Right lobe of liver (tissue), 6 donors: ENCODE measurements around the gene CAB39L. TPM values are rescaled to one million over a fixed set of nuclear protein-coding genes. Genes with fewer than 3 reads are reported as not detected.

Experiments
- ATAC-seq, 4 donors: fragments of 200-7000 bp; cut with Tn5 transposase; one replicate each; pipeline ENCODE4 v1.9.1; 2020; ENCODE audit warnings: mild to moderate bottlenecking in 4 of 4, moderate library complexity in 4 of 4
- DNase-seq, 3 donors: peaks; one replicate each; pipeline ENCODE4 v3.0.0-alpha.2; 2020
- H3K27ac ChIP-seq, 3 donors: fragments of 200-600 bp; one replicate each; pipeline ENCODE4 v1.8.0; 2022
- H3K27me3 ChIP-seq, 2 donors: fragments of 200-600 bp; one replicate each; pipeline ENCODE4 v1.8.0; 2022
- H3K36me3 ChIP-seq, 4 donors: fragments of 200-600 bp; sonication (generic) in 1 of 4; one replicate each; pipeline versions ENCODE4 v1.5.1 to v1.8.0; 2017 to 2022; ENCODE audit warnings: control low read depth in 1 of 4
- H3K4me1 ChIP-seq, 4 donors: fragments of 200-600 bp; sonication (generic) in 1 of 4; one replicate each; pipeline versions ENCODE4 v1.5.1 to v1.8.0; 2017 to 2022; ENCODE audit warnings: control low read depth in 1 of 4
- H3K4me3 ChIP-seq, 3 donors: fragments of 200-600 bp; one replicate each; pipeline ENCODE4 v1.8.0; 2022
- H3K9me3 ChIP-seq, 4 donors: fragments of 200-600 bp; sonication (generic) in 1 of 4; one replicate each; pipeline versions ENCODE4 v1.5.1 to v1.8.0; 2017 to 2022; ENCODE audit warnings: control low read depth in 1 of 4
- CTCF ChIP-seq, 4 donors: fragments of 200-600 bp in 3 of 4; fragments of 450-650 bp in 1 of 4; IDR thresholded peaks; one replicate each; pipeline versions ENCODE4 v1.5.1 to v1.8.0; 2016 to 2022; ENCODE audit warnings: antibody characterized with exemption in 4 of 4, mild to moderate bottlenecking in 2 of 4
- POLR2A ChIP-seq: fragments of 450-650 bp; IDR thresholded peaks from one replicate; pipeline ENCODE4 v1.6.1; 2017; ENCODE audit warnings: antibody characterized with exemption, mild to moderate bottlenecking
- WGBS: methylation state at CpG from one replicate; pipeline ENCODE4 v1.1.6; 2018; ENCODE audit warnings: low coverage, low lambda C conversion rate; ENCODE audit not compliant: insufficient coverage; ENCODE audit errors: missing lambda C conversion rate; 5-methylcytosine and 5-hydroxymethylcytosine counted together
- intact Hi-C, 2 donors: fragments of 100-400 bp; cut with DNase I; formaldehyde crosslinking; loops; one replicate each; pipeline versions ENCODE4 v1.11.2 to v1.14.1; 2022
- long read RNA-seq: library from polyadenylated mRNA; unstranded; transcript quantifications from one replicate; pipeline ENCODE4 v2.0.0, GENCODE V29; 2019
- total RNA-seq, 6 experiments: library from RNA; depleted of rRNA in 2 of 6; stranded (reverse); fragments of >200 nt in 2 of 6; fragmentation: NEBNext Ultra II Directional in 3 of 6; extraction: Animal tissue kit (Norgen Biotek cat#: 25700) in 3 of 6; gene quantifications; one replicate each; pipeline versions ENCODE4 v1.1.0 to v1.2.4, GENCODE V29; 2016 to 2023
- donor health status: DM: no; HTN: yes; CAD: no.
- donor health status: DM: no; HTN: no; CAD: no.
- donor health status: DM: no; HTN: no; CAD: no.
- donor health status: DM: no; HTN: yes; CAD: no.
- donor health status: DM: no; HTN: yes; CAD: no.

The CAB39L gene
- 1 to 10 TPM; 1.9 to 4.1 (median 2.8) TPM for total RNA-seq
- long read RNA-seq = 0 reads

- intact Hi-C loops = loop anchor here in 1 of 2 donors (10.0 kb wide), 1 partner anchor 149 kb away; no protein-coding TSS in a partner anchor
- no peaks in the 10 kb centered on the region for H3K9me3 ChIP-seq
- TF ChIP-seq CTCF (IDR thresholded peaks at IDR 0.05) = peak; percentile 45 to 62 (median 55)
- peak; percentile 94 for TF ChIP-seq POLR2A
- DNase-seq (peak; percentile 99 to 100 (median 100)), ATAC-seq (peak; percentile 93 to 99 (median 96))
- H3K4me3 ChIP-seq = peak within 1 kb of the TSS; percentile 73 to 85 (median 74)
- under 1% methylated on average over 27 of the region's 53 CpGs for WGBS
- no peaks in the 10 kb centered on the region for H3K27me3 ChIP-seq
- H3K4me1 ChIP-seq = peaks cover 0 to 11% (median 0%) of the 10 kb centered on the region in 4 donors
- H3K36me3 ChIP-seq = no peaks in the 10 kb centered on the region
- H3K27ac ChIP-seq = peak within 1 kb of the TSS; percentile 84 to 92 (median 91)
Measured at GRCh38 chr13:49443704-49444523, at the start of gene CAB39L, which contains the start of gene SETDB2. TSS of gene CAB39L (minus strand) at chr13:49444064. CDS start at chr13:49382910, 61,154 bp downstream. TSS of gene SETDB2 (plus strand) at chr13:49444274. CDS start at chr13:49451894, 7,620 bp downstream.

DNA sequence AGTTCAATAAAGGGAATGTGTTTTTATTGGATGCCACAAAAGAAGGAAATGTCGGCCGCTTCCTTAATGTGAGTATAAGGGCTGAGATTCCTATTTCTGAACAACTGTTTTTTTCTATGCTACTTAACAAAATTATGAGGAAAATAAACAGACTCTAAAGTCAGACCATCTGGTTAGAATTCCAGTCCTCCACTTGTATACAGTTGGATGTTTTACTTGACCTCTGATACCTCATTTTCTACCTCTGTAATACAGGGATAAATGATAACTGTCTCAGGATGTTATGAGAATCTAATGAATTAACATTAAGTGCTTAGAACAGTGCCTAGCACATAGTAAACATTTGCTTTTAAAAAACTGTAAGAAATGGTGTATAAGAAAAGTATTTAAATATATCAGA lies 44.7 kb upstream of the CAB39L start:
- ATAC-seq (no peak), DNase-seq (no peak)
- intact Hi-C loops = no loop called here
- Histone ChIP-seq H3K4me1 (no peaks in the 10 kb centered on the region), H3K27ac (no peak overlapping the region), H3K9me3 (no peaks in the 10 kb centered on the region), H3K36me3 (peaks cover 0 to 19% (median 0%) of the 10 kb centered on the region in 4 donors), H3K27me3 (no peaks in the 10 kb centered on the region), H3K4me3 (no peak overlapping the region)
- TF ChIP-seq POLR2A (no peak), CTCF (IDR thresholded peaks at IDR 0.05) (no peak)
- WGBS = 97% methylated on average over 2 of the region's 2 CpGs

DNA sequence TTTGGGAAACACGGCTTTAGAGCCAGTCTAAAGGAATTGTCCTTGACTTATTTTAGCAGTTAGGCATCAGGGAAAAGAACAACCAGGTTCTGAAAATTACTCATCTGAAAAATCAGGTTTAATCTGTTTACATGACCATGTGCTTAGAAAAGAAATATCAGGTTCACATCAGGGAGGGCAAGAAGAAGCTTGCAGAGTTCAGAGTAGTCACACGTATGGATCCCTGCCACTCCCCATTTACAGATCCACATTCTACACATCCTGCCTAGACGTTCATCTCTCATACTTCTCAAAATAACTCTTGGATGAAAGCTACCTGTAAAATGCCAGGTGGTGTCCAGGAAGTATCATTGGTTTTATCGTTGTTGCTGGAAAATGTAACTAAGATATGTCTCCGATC lies 37.9 kb upstream of the CAB39L start:
- TF ChIP-seq POLR2A (no peak), CTCF (IDR thresholded peaks at IDR 0.05) (no peak)
- DNase-seq = no peak
- WGBS = 76% methylated on average over 5 of the region's 5 CpGs

DNA sequence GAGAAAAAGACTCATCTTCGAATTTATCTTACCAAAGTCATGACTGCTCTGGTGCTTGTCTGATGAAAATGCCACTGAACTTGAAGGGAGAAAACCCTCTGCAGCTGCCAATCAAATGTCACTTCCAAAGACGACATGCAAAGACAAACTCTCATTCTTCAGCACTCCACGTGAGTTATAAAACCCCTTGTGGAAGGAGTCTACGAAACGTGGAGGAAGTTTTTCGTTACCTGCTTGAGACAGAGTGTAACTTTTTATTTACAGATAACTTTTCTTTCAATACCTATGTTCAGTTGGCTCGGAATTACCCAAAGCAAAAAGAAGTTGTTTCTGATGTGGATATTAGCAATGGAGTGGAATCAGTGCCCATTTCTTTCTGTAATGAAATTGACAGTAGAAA lies 32.7 kb upstream of the CAB39L start:
- intact Hi-C loops = no loop called here
- 93% methylated on average over 7 of the region's 7 CpGs for WGBS
- no peak for TF ChIP-seq CTCF (IDR thresholded peaks at IDR 0.05)
- TF ChIP-seq POLR2A = no peak
- Histone ChIP-seq H3K27ac (no peak overlapping the region), H3K27me3 (no peaks in the 10 kb centered on the region), H3K9me3 (no peaks in the 10 kb centered on the region), H3K4me3 (no peak overlapping the region), H3K36me3 (peaks cover 0 to 45% (median 13%) of the 10 kb centered on the region in 4 donors), H3K4me1 (no peaks in the 10 kb centered on the region)
- no peak for ATAC-seq
- DNase-seq = no peak

More for the DNA sequence above, 37.9 kb upstream of the CAB39L start:
- Histone ChIP-seq H3K4me3 (no peak overlapping the region), H3K27ac (no peak overlapping the region), H3K27me3 (no peaks in the 10 kb centered on the region), H3K4me1 (no peaks in the 10 kb centered on the region), H3K9me3 (no peaks in the 10 kb centered on the region), H3K36me3 (peaks cover 0 to 50% (median 9%) of the 10 kb centered on the region in 4 donors)
- intact Hi-C loops = no loop called here
- ATAC-seq = no peak
